B cell (primary cell): ENCODE measurements around the gene NELL1. TPM values are rescaled to one million over a fixed set of nuclear protein-coding genes. Genes with fewer than 3 reads are reported as not detected.

Experiments used
- ATAC-seq: fragments of 200-7000 bp; cut with Tn5 transposase; one replicate; pipeline ENCODE4 v1.10.0; 2021; ENCODE audit warnings: low read depth, mild to moderate bottlenecking, moderate number of reproducible peaks, moderate library complexity
- CTCF ChIA-PET: fragments of 350-600 bp; sonication (Branson Sonifier 250); formaldehyde crosslinking; loops from one replicate; lab custom pipeline; 2021; ENCODE audit warnings: antibody characterized with exemption, inconsistent platforms; lab: Charles Lee
- POLR2A ChIA-PET: fragments of 350-600 bp; sonication (Branson Sonifier 250); formaldehyde crosslinking; loops from one replicate; lab custom pipeline; 2021; ENCODE audit warnings: antibody characterized with exemption; lab: Charles Lee
- DNase-seq: peaks from one replicate; pipeline ENCODE4 v3.0.0; 2013
- H2AFZ ChIP-seq: 2 replicates; pipeline ENCODE4 v1.6.1; 2012; ENCODE audit warnings: mild to moderate bottlenecking, low read depth, low read length; ENCODE audit not compliant: insufficient read depth, poor library complexity, severe bottlenecking
- H3K27ac ChIP-seq, 2 donors: 1 replicate in 1 of 2; 2 replicates in 1 of 2; pipeline ENCODE4 v1.5.1; 2012 to 2013; ENCODE audit warnings: low read length in 2 of 2, mild to moderate bottlenecking in 2 of 2, moderate library complexity in 1 of 2
- H3K27me3 ChIP-seq, 4 experiments: fragments of 200-600 bp in 1 of 4; sonication (generic) in 1 of 4; replicated peaks in 1 of 4; 1 replicate in 2 of 4; 2 replicates in 2 of 4; pipeline versions ENCODE4 v1.6.1 to v1.7.0; 2013 to 2016; ENCODE audit warnings: low read length in 3 of 4, mild to moderate bottlenecking in 2 of 4, mixed read lengths in 1 of 4, moderate library complexity in 1 of 4; ENCODE audit not compliant: insufficient read depth in 4 of 4, control insufficient read depth in 3 of 4; ENCODE audit errors: control extremely low read depth in 1 of 4
- H3K36me3 ChIP-seq, 2 experiments: replicated peaks in 1 of 2; 1 replicate in 1 of 2; 2 replicates in 1 of 2; pipeline versions ENCODE4 v1.6.1 to v1.7.1; 2013; ENCODE audit warnings: low read length in 1 of 2; ENCODE audit not compliant: insufficient read depth in 2 of 2, control insufficient read depth in 1 of 2; ENCODE audit errors: control extremely low read depth in 1 of 2, extremely low read depth in 1 of 2
- H3K4me1 ChIP-seq, 2 donors: fragments of 200-600 bp in 1 of 2; sonication (generic) in 1 of 2; 1 replicate in 1 of 2; 2 replicates in 1 of 2; pipeline versions ENCODE4 v1.5.1 to v1.6.1; 2013 to 2017; ENCODE audit warnings: low read length in 2 of 2; ENCODE audit not compliant: control insufficient read depth in 2 of 2, insufficient read depth in 2 of 2
- H3K4me2 ChIP-seq: replicated peaks from 2 replicates; pipeline ENCODE3; 2012; ENCODE audit warnings: mild to moderate bottlenecking, low read depth, low read length; ENCODE audit not compliant: poor library complexity, severe bottlenecking
- H3K4me3 ChIP-seq, 5 experiments: fragments of 200-600 bp in 1 of 5; sonication (generic) in 1 of 5; 1 replicate in 3 of 5; 2 replicates in 2 of 5; pipeline versions ENCODE4 v1.5.1 to v1.7.0; 2011 to 2016; ENCODE audit warnings: low read length in 4 of 5, mild to moderate bottlenecking in 4 of 5, low read depth in 2 of 5, control low read depth in 1 of 5, moderate library complexity in 1 of 5; ENCODE audit not compliant: insufficient read depth in 1 of 5; ENCODE audit errors: control extremely low read depth in 1 of 5, extremely low read depth in 1 of 5
- H3K79me2 ChIP-seq: fragments of 200-600 bp; sonication (generic); one replicate; pipeline ENCODE4 v1.6.0; 2016; ENCODE audit warnings: low read length; ENCODE audit not compliant: control insufficient read depth, insufficient read depth
- H3K9ac ChIP-seq: fragments of 200-600 bp; sonication (generic); 2 replicates; pipeline ENCODE4 v1.6.1; 2017; ENCODE audit warnings: mild to moderate bottlenecking, low read length, moderate library complexity
- H3K9me3 ChIP-seq, 3 donors: one replicate each; pipeline versions ENCODE4 v1.6.1 to v1.7.1; 2013; ENCODE audit warnings: low read length in 2 of 3; ENCODE audit not compliant: control insufficient read depth in 2 of 3, insufficient read depth in 1 of 3; ENCODE audit errors: control extremely low read depth in 1 of 3
- H4K20me1 ChIP-seq: 2 replicates; pipeline ENCODE4 v1.6.0; 2012; ENCODE audit warnings: mild to moderate bottlenecking, low read length; ENCODE audit not compliant: insufficient read depth, control insufficient read depth, poor library complexity, severe bottlenecking
- H3K27ac Mint-ChIP-seq: one replicate; pipeline ENCODE4 v1.8.0; 2021; ENCODE audit warnings: mixed read lengths
- H3K27me3 Mint-ChIP-seq: one replicate; pipeline ENCODE4 v1.8.0; 2021; ENCODE audit warnings: mixed read lengths
- H3K4me1 Mint-ChIP-seq: one replicate; pipeline ENCODE4 v1.8.0; 2021; ENCODE audit warnings: mixed read lengths
- H3K4me3 Mint-ChIP-seq: one replicate; pipeline ENCODE4 v1.8.0; 2021; ENCODE audit warnings: mixed read lengths
- H3K9me3 Mint-ChIP-seq: one replicate; pipeline ENCODE4 v1.8.0; 2022; ENCODE audit warnings: mixed read lengths; ENCODE audit not compliant: insufficient read depth
- EZH2 ChIP-seq: IDR thresholded peaks from 2 replicates; pipeline ENCODE4 v1.6.1; 2012; ENCODE audit warnings: borderline replicate concordance, low read depth, mild to moderate bottlenecking, moderate library complexity, low read length; ENCODE audit not compliant: insufficient read depth, poor library complexity, severe bottlenecking
- WGBS: methylation state at CpG from one replicate; pipeline ENCODE4 v1.1.5; 2013; ENCODE audit warnings: missing lambda C conversion rate; ENCODE audit not compliant: insufficient coverage; 5-methylcytosine and 5-hydroxymethylcytosine counted together
- intact Hi-C: fragments of 100-400 bp; cut with micrococcal nuclease; formaldehyde crosslinking; loops from one replicate; pipeline ENCODE4 v1.10.0; 2022
- polyA plus RNA-seq: library from polyadenylated mRNA; depleted of rRNA; stranded (reverse); fragments of >200 nt; gene quantifications from 2 replicates; pipeline ENCODE4 v1.2.3, GENCODE V29; 2012
- total RNA-seq, 2 donors: library from RNA; stranded (reverse); fragments of 120-200 nt in 1 of 2; gene quantifications; 1 replicate in 1 of 2; 2 replicates in 1 of 2; pipeline versions ENCODE4 v1.2.3 to v1.2.4, GENCODE V29; 2013 to 2022
- TF ChIP-seq, protein P1 (sequence below): fragments of 200-600 bp; IDR thresholded peaks from one replicate; pipeline ENCODE4 v1.8.0; 2022; ENCODE audit warnings: antibody characterized with exemption, mild to moderate bottlenecking

The NELL1 gene
- total and polyA plus RNA-seq, 2 donors (not counting 1 experiment from before 2014, with no cell fraction given), result not detected

DNA sequence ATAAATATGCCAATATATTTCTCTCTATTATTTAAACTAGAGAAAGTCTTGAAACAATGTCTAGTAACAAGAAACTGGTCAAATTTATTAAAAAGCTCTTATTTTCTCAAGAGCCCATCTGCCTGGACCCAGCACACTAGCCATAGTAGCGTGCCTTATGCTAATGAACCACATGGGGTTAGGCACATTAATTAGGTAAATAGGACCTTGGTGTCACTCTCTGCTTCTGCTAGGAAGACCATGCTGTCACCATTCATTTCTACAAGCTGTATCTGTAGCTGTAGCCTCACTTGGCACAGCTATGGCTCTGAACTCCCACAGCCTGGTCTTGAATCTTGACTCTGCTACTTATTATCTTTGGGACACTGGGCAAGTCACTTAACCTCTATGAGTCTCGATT, 390.5 kb downstream of the NELL1 start:
- H3K9me3 ChIP-seq, result peaks cover 0 to 5% (median 0%) of the 10 kb centered on the region in 3 donors
- H4K20me1 ChIP-seq, result no peaks in the 10 kb centered on the region
- no peak overlapping the region for H3K4me2 ChIP-seq
- no peak overlapping the region for H3K9ac ChIP-seq
- no peak overlapping the region for H3K27ac Mint-ChIP-seq
- H3K4me1 ChIP-seq, result no peaks in the 10 kb centered on the region
- no peaks in the 10 kb centered on the region for H3K27me3 Mint-ChIP-seq
- no peaks in the 10 kb centered on the region for H3K79me2 ChIP-seq
- CTCF ChIA-PET, result no interaction called here
- H3K4me3 Mint-ChIP-seq, result no peak overlapping the region
- TF ChIP-seq EZH2, result no peak
- TF ChIP-seq, protein P1, sequence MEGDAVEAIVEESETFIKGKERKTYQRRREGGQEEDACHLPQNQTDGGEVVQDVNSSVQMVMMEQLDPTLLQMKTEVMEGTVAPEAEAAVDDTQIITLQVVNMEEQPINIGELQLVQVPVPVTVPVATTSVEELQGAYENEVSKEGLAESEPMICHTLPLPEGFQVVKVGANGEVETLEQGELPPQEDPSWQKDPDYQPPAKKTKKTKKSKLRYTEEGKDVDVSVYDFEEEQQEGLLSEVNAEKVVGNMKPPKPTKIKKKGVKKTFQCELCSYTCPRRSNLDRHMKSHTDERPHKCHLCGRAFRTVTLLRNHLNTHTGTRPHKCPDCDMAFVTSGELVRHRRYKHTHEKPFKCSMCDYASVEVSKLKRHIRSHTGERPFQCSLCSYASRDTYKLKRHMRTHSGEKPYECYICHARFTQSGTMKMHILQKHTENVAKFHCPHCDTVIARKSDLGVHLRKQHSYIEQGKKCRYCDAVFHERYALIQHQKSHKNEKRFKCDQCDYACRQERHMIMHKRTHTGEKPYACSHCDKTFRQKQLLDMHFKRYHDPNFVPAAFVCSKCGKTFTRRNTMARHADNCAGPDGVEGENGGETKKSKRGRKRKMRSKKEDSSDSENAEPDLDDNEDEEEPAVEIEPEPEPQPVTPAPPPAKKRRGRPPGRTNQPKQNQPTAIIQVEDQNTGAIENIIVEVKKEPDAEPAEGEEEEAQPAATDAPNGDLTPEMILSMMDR, result no peak
- H3K4me1 Mint-ChIP-seq, result no peaks in the 10 kb centered on the region
- intact Hi-C loops, result no loop called here
- H3K27me3 ChIP-seq, result no peaks in the 10 kb centered on the region
- no peak overlapping the region for H3K4me3 ChIP-seq
- WGBS, result no CpG with 5 or more reads among the region's 2 CpGs
- H3K9me3 Mint-ChIP-seq, result peaks cover 4% of the 10 kb centered on the region
- H3K36me3 ChIP-seq, result no peaks in the 10 kb centered on the region
- no peak overlapping the region for H2AFZ ChIP-seq
- POLR2A ChIA-PET, result no interaction called here
- no peak overlapping the region for H3K27ac ChIP-seq
- DNase-seq, result no peak
- ATAC-seq, result no peak

DNA sequence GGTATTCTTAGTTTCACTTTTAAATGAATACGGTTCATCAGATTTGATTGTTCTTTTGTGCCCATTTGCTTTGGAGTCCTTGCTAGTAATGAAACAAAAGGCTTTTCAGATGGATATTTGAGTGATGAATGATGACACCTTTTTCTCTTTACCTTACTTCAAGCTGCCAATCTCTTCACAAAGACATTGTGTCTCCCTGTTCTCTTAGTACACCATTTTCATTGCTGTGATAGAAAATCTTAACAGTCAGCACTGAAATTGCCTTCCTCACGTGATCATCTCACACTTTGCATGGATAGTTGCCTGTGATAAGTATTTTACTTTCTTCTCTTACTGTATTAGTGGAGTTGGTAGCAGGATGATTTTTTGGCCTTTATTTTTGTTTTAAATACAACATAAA, 396.6 kb downstream of the NELL1 start:
- Histone ChIP-seq H4K20me1 (no peaks in the 10 kb centered on the region), H3K9ac (no peak overlapping the region), H3K9me3 (peaks cover 0 to 5% (median 0%) of the 10 kb centered on the region in 3 donors), H3K4me3 (no peak overlapping the region), H2AFZ (no peak overlapping the region), H3K27ac (no peak overlapping the region), H3K27me3 (no peaks in the 10 kb centered on the region), H3K4me2 (no peak overlapping the region), H3K36me3 (no peaks in the 10 kb centered on the region), H3K79me2 (no peaks in the 10 kb centered on the region), H3K4me1 (no peaks in the 10 kb centered on the region)
- DNase-seq (no peak), ATAC-seq (no peak)
- ChIA-PET CTCF (no interaction called here), POLR2A (no interaction called here)
- TF ChIP-seq, protein P1, result no peak
- TF ChIP-seq EZH2, result no peak
- no peak overlapping the region for H3K27ac Mint-ChIP-seq
- H3K4me3 Mint-ChIP-seq, result no peak overlapping the region
- no peaks in the 10 kb centered on the region for H3K4me1 Mint-ChIP-seq
- no CpG with 5 or more reads among the region's 2 CpGs for WGBS
- H3K27me3 Mint-ChIP-seq, result no peaks in the 10 kb centered on the region
- H3K9me3 Mint-ChIP-seq, result peaks cover 4% of the 10 kb centered on the region
- intact Hi-C loops, result no loop called here
